Stimulated activated naive CD4-positive, alpha-beta T cell treated with Interleukin-2 at 50 U/mL for 16 hours (primary cell): ENCODE measurements around the gene GATA3.

Experiments used
- DNase-seq: peaks from one replicate; lab custom pipeline; 2025; lab: John Stamatoyannopoulos, UW

The GATA3 gene

GRCh38 chr10:8037941-8038894 is 16.3 kb upstream of the GATA3 start:
- DNase-seq, result no peak

GRCh38 chr10:8039321-8039881 is 15.1 kb upstream of the GATA3 start:
- no peak for DNase-seq

GRCh38 chr10:8040651-8041050 is 13.8 kb upstream of the GATA3 start:
- DNase-seq, result no peak

GRCh38 chr10:8041284-8041991 is 13.1 kb upstream of the GATA3 start:
- no peak for DNase-seq

- no peak for DNase-seq
Observed at GRCh38 chr10:8041992-8042720, 12.3 kb upstream of the GATA3 start.

GRCh38 chr10:8042721-8043568 is 11.5 kb upstream of the GATA3 start:
- no peak for DNase-seq

GRCh38 chr10:8043569-8044306 is 10.8 kb upstream of the GATA3 start:
- DNase-seq, result no peak

GRCh38 chr10:8044331-8044907 is 10.1 kb upstream of the GATA3 start:
- no peak for DNase-seq

- no peak for DNase-seq
Observed at GRCh38 chr10:8044908-8045725, 9.4 kb upstream of the GATA3 start.

- no peak for DNase-seq
Observed at GRCh38 chr10:8045726-8046494, 8.6 kb upstream of the GATA3 start.

- no peak for DNase-seq
Observed at GRCh38 chr10:8047452-8048280, 6.8 kb upstream of the GATA3 start.

- peak; percentile 56 for DNase-seq
Observed at GRCh38 chr10:8048281-8049008, 6.0 kb upstream of the GATA3 start.

- peak; percentile 36 for DNase-seq
Observed at GRCh38 chr10:8049045-8049864, 5.2 kb upstream of the GATA3 start.

GRCh38 chr10:8049865-8050555 is 4.5 kb upstream of the GATA3 start:
- no peak for DNase-seq

- no peak for DNase-seq
Observed at GRCh38 chr10:8050556-8051108, 3.9 kb upstream of the GATA3 start.
